ENCODE data around the gene ERFE. TPM values are rescaled to one million over a fixed set of nuclear protein-coding genes. Genes with fewer than 3 reads are reported as not detected.
A peak's percentile ranks its signal among the peaks of the same experiment; 100 is the strongest.

Gene ERFE
- total and polyA plus RNA-seq, 2 of the 4 experiments (the other 2 are of a cell fraction): 1.3 to 3.5 TPM

DNA sequence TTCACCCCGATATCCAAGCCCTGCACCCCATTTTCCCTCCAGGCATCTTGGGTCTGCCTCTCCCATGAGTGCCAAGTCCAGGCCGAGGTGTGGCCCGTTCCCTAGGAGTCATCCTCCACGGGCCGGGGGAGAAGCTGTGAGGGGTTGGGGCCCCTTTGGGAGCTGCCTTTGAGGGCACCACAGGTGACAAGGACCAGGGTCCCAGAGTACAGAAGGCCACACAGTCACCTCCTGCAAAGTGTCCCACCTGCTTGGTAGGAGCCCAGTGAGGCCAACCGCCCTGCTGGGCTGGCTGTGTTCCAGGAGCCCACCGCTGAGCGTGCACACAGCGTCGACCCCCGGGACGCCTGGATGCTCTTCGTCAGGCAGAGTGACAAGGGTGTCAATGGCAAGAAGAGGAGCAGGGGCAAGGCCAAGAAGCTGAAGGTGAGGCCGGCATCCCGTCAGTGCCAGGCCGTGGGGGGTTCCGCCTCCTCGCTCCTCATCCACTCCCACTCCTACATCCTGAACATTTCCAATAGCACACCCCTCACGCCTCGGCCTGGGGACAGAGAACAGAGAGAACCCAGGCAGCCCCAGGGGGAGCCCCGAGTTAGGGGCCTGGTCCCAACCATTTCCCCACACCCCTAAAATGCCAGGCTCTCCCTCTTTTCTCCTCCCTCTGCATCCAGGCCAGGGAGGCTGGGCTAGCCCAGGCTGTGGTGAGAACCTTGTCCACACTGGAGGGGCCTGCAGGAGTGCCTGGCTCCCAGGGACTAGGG, 2.7 kb downstream of the ERFE start:
- ATAC-seq (ENCODE audit: low read depth): no peak
- POLR2A ChIA-PET (ENCODE audit: unreplicated experiment): no interaction called here

More for the DNA sequence above, 2.7 kb downstream of the ERFE start:
- no peak overlapping the region for H2BK20ac ChIP-seq (ENCODE audit: low read depth, low read length)
- H3K9me1 ChIP-seq (ENCODE audit: insufficient read depth, low read length): no peaks in the 10 kb centered on the region; the same call in 1 of the 2 replicates
- no peak overlapping the region for H3K23ac ChIP-seq (ENCODE audit: low read depth, low read length)
- peaks cover 13% of the 10 kb centered on the region for H3K4me1 ChIP-seq (ENCODE audit: control insufficient read depth, insufficient read depth, low read length)
- H4K20me1 ChIP-seq (ENCODE audit: insufficient read depth, low read length): no peaks in the 10 kb centered on the region
- H2AFZ ChIP-seq (replicated peaks; ENCODE audit: low read length, poor library complexity): peak overlapping the region; percentile 23
- H2BK120ac ChIP-seq (ENCODE audit: low read depth, low read length): no peak overlapping the region
- no peak overlapping the region; the same call in 1 of the 2 replicates for H4K91ac ChIP-seq (ENCODE audit: insufficient read depth, low read depth, low read length)
- no peak overlapping the region for H3K27ac ChIP-seq (ENCODE audit: insufficient read depth, low read length)
- no peak overlapping the region for H2BK5ac ChIP-seq (ENCODE audit: low read depth, low read length, poor library complexity, severe bottlenecking)
- H2AK5ac ChIP-seq (ENCODE audit: low read depth, low read length): peak overlapping the region; percentile 88; the same call in 1 of the 2 replicates
- no peak for DNase-seq
- no peak overlapping the region for H3K14ac ChIP-seq (replicated peaks; ENCODE audit: low read depth, low read length)
- H3K4me2 ChIP-seq (ENCODE audit: low read depth, low read length): no peak overlapping the region
- 94% methylated on average over 9 of the region's 21 CpGs; no CpG with 5 or more reads in 1 of the 2 experiments for WGBS, 2 experiments (ENCODE audit: extremely low coverage in 2 of 2, insufficient read length in 1 of 2)
- H3K4me3 ChIP-seq (ENCODE audit: insufficient read depth, low read depth, low read length): no peak overlapping the region
- CTCF ChIA-PET: interaction anchor here (0.9 kb wide), 1 partner anchor 8 kb away, joined by 3 read pairs; no protein-coding TSS in a partner anchor
- H3K56ac ChIP-seq (ENCODE audit: extremely low read depth, insufficient read depth, low read length): no peak overlapping the region
- peak overlapping the region; percentile 37 for H2AK9ac ChIP-seq (replicated peaks; ENCODE audit: low read depth, low read length, poor library complexity)
- no peak overlapping the region; the same call in 1 of the 2 replicates for H3K4ac ChIP-seq (ENCODE audit: low read depth, low read length)
- H3K18ac ChIP-seq (ENCODE audit: low read depth, low read length): no peak overlapping the region
- H4K5ac ChIP-seq (ENCODE audit: low read depth, low read length): no peak overlapping the region
- intact Hi-C loops (cut with micrococcal nuclease): no loop called here
- H3K79me1 ChIP-seq (ENCODE audit: low read depth in 1 of 2, low read length in 2 of 2): no peaks in the 10 kb centered on the region; a peak in 1 of 4 replicates
- no TSS peak for BruUV-seq (replicated peaks)
- peaks cover 2% of the 10 kb centered on the region; the same call in 1 of the 2 replicates for H3K27me3 ChIP-seq (ENCODE audit: control insufficient read depth, insufficient read depth, low read length)
- dilution Hi-C loops (cut with HindIII; ENCODE audit: low sequenced_read_pairs, unreplicated experiment): no loop called here
- H3K9me3 ChIP-seq (ENCODE audit: control insufficient read depth, insufficient read depth, low read length): no peaks in the 10 kb centered on the region
- no peaks in the 10 kb centered on the region; the same call in 1 of the 2 replicates for H3K36me3 ChIP-seq (ENCODE audit: control insufficient read depth, insufficient read depth, low read length)
- no peak overlapping the region for H2BK15ac ChIP-seq (ENCODE audit: low read depth, low read length)
- no peak overlapping the region for H4K8ac ChIP-seq (ENCODE audit: low read depth in 2 of 2, low read length in 2 of 2)
- in situ Hi-C loops (cut with MboI; ENCODE audit: low sequenced_read_pairs): no loop called here
- no peak overlapping the region for H3K9ac ChIP-seq (ENCODE audit: low read depth, low read length)
- TF ChIP-seq MXI1 (IDR thresholded peaks at IDR 0.05; ENCODE audit: borderline replicate concordance, low read depth, low read length): no peak

All from IMR-90 (cell line).